Parathyroid adenoma (tissue), 2 donors: ENCODE data around the gene PDS5B.

Experiments used
- H2AFZ ChIP-seq: fragments of 300-600 bp; sonication (generic); one replicate; pipeline ENCODE4 v1.7.0; 2017; ENCODE audit warnings: antibody characterized with exemption, mild to moderate bottlenecking
- H3K27ac ChIP-seq: fragments of 300-600 bp; sonication (generic); one replicate; pipeline ENCODE4 v1.7.0; 2017
- H3K27me3 ChIP-seq: fragments of 300-600 bp; sonication (generic); one replicate; pipeline ENCODE4 v1.7.0; 2017; ENCODE audit warnings: low read length; ENCODE audit not compliant: control insufficient read depth, insufficient read depth
- H3K36me3 ChIP-seq: fragments of 300-600 bp; sonication (generic); one replicate; pipeline ENCODE4 v1.7.0; 2017; ENCODE audit warnings: low read length; ENCODE audit not compliant: control insufficient read depth, insufficient read depth
- H3K4me1 ChIP-seq: fragments of 300-600 bp; sonication (generic); one replicate; pipeline ENCODE4 v1.7.0; 2017; ENCODE audit warnings: control low read depth
- H3K4me2 ChIP-seq: fragments of 300-600 bp; sonication (generic); one replicate; pipeline ENCODE4 v1.7.0; 2017; ENCODE audit warnings: low read length
- H3K4me3 ChIP-seq: fragments of 300-600 bp; sonication (generic); one replicate; pipeline ENCODE4 v1.7.0; 2017; ENCODE audit warnings: low read depth, low read length
- H3K79me2 ChIP-seq: fragments of 300-600 bp; sonication (generic); one replicate; pipeline ENCODE4 v1.7.0; 2017; ENCODE audit warnings: control low read depth
- H3K9ac ChIP-seq: fragments of 300-600 bp; sonication (generic); one replicate; pipeline ENCODE4 v1.7.0; 2017; ENCODE audit warnings: mild to moderate bottlenecking
- H3K9me3 ChIP-seq: fragments of 300-600 bp; sonication (generic); one replicate; pipeline ENCODE4 v1.7.0; 2017; ENCODE audit warnings: low read length; ENCODE audit not compliant: control insufficient read depth
- TF ChIP-seq, protein P1 (sequence below): fragments of 300-600 bp; sonication (generic); IDR thresholded peaks from one replicate; pipeline ENCODE4 v1.7.0; 2017; ENCODE audit warnings: antibody characterized with exemption, mild to moderate bottlenecking
- donor health status: primary hyperparathyroidism.

The PDS5B gene

GRCh38 chr13:32781906-32782305 is 195.7 kb downstream of the PDS5B start:
- H3K79me2 ChIP-seq = no peaks in the 10 kb centered on the region
- no peaks in the 10 kb centered on the region for H3K27me3 ChIP-seq
- TF ChIP-seq, protein P1, sequence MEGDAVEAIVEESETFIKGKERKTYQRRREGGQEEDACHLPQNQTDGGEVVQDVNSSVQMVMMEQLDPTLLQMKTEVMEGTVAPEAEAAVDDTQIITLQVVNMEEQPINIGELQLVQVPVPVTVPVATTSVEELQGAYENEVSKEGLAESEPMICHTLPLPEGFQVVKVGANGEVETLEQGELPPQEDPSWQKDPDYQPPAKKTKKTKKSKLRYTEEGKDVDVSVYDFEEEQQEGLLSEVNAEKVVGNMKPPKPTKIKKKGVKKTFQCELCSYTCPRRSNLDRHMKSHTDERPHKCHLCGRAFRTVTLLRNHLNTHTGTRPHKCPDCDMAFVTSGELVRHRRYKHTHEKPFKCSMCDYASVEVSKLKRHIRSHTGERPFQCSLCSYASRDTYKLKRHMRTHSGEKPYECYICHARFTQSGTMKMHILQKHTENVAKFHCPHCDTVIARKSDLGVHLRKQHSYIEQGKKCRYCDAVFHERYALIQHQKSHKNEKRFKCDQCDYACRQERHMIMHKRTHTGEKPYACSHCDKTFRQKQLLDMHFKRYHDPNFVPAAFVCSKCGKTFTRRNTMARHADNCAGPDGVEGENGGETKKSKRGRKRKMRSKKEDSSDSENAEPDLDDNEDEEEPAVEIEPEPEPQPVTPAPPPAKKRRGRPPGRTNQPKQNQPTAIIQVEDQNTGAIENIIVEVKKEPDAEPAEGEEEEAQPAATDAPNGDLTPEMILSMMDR = no peak
- no peaks in the 10 kb centered on the region for H3K36me3 ChIP-seq
- H3K9ac ChIP-seq = no peak overlapping the region
- no peak overlapping the region for H2AFZ ChIP-seq
- H3K9me3 ChIP-seq = no peaks in the 10 kb centered on the region
- no peak overlapping the region for H3K27ac ChIP-seq
- H3K4me2 ChIP-seq = no peak overlapping the region
- H3K4me1 ChIP-seq = no peaks in the 10 kb centered on the region
- H3K4me3 ChIP-seq = no peak overlapping the region

- H3K9me3 ChIP-seq = no peaks in the 10 kb centered on the region
- H3K27me3 ChIP-seq = no peaks in the 10 kb centered on the region
Observed at GRCh38 chr13:32783067-32783466, 196.8 kb downstream of the PDS5B start.

GRCh38 chr13:32790731-32791130 is 204.5 kb downstream of the PDS5B start:
- H3K27me3 ChIP-seq = no peaks in the 10 kb centered on the region
- no peaks in the 10 kb centered on the region for H3K4me1 ChIP-seq
- no peak overlapping the region for H3K27ac ChIP-seq
- no peaks in the 10 kb centered on the region for H3K9me3 ChIP-seq
- TF ChIP-seq, protein P1 = no peak
- no peak overlapping the region for H2AFZ ChIP-seq
- no peak overlapping the region for H3K4me3 ChIP-seq
- H3K36me3 ChIP-seq = no peaks in the 10 kb centered on the region
- no peak overlapping the region for H3K9ac ChIP-seq
- no peak overlapping the region for H3K4me2 ChIP-seq
- H3K79me2 ChIP-seq = no peaks in the 10 kb centered on the region

More at GRCh38 chr13:32783067-32783466, 196.8 kb downstream of the PDS5B start:
- Histone ChIP-seq H3K4me3 (no peak overlapping the region), H3K79me2 (no peaks in the 10 kb centered on the region), H2AFZ (no peak overlapping the region), H3K36me3 (no peaks in the 10 kb centered on the region), H3K4me2 (no peak overlapping the region), H3K27ac (no peak overlapping the region), H3K4me1 (no peaks in the 10 kb centered on the region), H3K9ac (no peak overlapping the region)
- TF ChIP-seq, protein P1 = no peak

GRCh38 chr13:32791545-32792172 is 205.4 kb downstream of the PDS5B start:
- Histone ChIP-seq H3K27ac (no peak overlapping the region), H3K9ac (no peak overlapping the region), H3K79me2 (no peaks in the 10 kb centered on the region), H3K4me2 (no peak overlapping the region), H3K4me1 (no peaks in the 10 kb centered on the region), H3K9me3 (no peaks in the 10 kb centered on the region), H3K27me3 (no peaks in the 10 kb centered on the region), H2AFZ (no peak overlapping the region), H3K4me3 (no peak overlapping the region), H3K36me3 (no peaks in the 10 kb centered on the region)
- TF ChIP-seq, protein P1 = no peak

DNA sequence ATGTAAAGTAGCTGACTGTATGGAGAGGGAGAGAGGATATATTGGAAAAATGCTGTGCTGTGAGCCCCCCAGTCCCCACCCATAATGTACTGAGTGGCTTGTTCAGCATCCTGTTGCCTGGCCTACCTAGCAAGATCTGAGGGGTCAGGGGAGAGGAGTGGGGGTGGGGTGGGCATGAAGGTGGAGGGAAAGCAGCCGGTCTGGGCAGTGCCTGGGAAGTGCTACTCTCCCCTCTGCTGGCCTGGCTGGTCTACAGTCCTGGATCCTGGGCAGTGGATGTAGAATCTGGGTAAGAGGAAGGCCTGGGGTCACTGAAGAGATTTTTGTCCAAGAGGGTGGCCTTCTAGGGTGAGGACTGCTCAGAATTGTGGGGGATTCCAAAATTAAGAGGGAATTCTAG is 210.5 kb downstream of the PDS5B start:
- no peak overlapping the region for H3K27ac ChIP-seq
- no peak overlapping the region for H2AFZ ChIP-seq
- H3K4me2 ChIP-seq = no peak overlapping the region
- H3K9me3 ChIP-seq = no peaks in the 10 kb centered on the region
- no peak overlapping the region for H3K9ac ChIP-seq
- no peaks in the 10 kb centered on the region for H3K36me3 ChIP-seq
- no peaks in the 10 kb centered on the region for H3K4me1 ChIP-seq
- no peak overlapping the region for H3K4me3 ChIP-seq
- H3K79me2 ChIP-seq = no peaks in the 10 kb centered on the region
- TF ChIP-seq, protein P1 = no peak
- no peaks in the 10 kb centered on the region for H3K27me3 ChIP-seq
